GM21619 (cell line): Measurements from ENCODE around the gene RAPGEF4.
"Not testable (repeated sequence)": the region's sequence is repeated elsewhere in the genome, so short reads cannot be mapped to it uniquely, and the experiment has no call there.

Source experiments
- ATAC-seq: cut with Tn5 transposase; IDR thresholded peaks from one replicate; pipeline ENCODE4 v1.9.1; 2021; ENCODE audit not compliant: unreplicated experiment

Gene RAPGEF4

GRCh38 chr2:172725746-172726145 lies 9.9 kb upstream of the RAPGEF4 start:
- no peak for ATAC-seq

DNA sequence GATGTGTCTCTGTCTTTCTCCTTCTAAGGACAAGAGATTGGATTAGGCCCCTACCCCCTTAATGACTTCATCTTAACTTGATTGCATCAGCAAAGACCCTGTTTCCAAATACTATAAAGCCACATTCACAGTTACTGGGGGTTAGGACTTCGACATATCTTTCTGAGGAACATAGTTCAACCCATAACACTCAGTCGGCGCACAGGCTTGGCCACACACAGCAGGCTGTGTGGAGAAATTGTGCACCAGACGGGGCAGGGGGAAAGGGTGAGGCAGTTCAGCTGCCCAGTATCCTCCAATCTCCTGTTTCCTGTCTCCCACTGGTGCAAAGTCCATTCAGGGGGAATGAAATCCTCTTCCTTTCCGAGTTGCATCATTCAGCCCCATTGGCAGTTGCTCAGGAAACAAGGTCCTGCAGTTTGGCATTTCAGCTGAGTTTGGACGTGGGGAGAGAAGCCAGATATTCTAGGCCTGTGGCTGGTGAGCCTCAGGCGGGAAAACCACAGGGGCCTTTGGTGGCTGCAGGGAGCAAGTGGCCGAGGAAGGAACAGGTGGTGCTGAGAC lies 9.4 kb upstream of the RAPGEF4 start:
- no peak for ATAC-seq

DNA sequence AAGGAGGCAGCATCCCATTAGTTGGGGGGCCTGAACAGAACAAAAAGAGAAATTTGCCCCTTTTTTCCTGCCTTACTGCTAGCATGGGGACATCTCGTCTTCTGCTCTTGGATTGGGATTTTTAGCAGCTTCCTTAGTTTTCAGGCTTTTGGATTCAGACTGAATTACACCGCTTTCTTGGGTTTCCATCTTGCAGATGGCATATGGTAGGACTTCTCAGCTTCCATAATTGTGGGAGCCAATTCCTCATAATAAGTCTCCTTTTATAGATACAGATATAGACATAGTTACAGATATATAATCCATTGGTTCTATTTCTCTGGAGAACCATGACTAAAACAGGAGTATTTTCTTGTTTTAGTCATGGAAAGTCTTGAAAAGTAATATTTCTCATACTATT lies 5.2 kb upstream of the RAPGEF4 start:
- no peak for ATAC-seq

DNA sequence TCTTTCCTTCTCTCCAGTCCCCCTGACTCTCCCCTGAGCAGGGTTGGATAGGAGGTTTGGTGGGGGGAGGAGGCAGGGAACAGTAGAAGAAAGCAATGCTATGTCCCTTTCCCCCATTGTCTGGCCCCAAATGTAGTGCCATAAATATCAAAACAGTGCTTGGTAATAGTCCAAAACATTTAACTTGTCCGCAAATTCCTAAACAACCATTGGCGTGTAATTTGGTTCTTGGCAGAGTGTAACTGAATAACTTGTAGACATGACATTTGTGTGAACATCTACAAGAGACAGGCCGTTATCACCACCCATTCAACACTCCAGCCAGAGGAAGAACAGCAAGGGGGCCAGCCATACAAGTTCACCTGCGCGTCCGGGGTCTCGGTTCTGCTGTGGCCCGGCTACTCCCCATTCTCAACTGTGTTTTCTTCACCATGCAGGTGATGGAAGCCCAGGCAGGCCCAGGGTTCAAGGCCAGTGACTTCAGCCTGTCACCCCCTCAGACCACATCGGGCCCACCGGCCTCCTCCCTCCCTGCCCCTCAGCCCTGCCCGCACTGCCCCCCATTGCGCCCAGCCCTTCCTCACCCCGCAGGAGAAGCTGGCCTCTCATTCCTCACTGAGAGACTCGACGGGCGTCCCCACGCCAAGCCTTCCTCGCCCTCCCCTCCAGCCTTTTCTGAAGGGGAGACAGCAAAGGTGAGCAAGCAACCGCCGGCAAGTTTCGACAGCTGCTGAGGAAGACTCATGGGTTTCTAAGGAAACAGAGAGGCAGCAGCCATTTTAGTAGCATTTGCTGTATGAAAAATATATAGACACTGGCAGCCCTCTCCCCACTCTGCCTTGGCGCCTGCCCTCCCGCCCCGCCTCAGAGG lies 699 bp upstream of the RAPGEF4 start:
- ATAC-seq, result no peak

DNA sequence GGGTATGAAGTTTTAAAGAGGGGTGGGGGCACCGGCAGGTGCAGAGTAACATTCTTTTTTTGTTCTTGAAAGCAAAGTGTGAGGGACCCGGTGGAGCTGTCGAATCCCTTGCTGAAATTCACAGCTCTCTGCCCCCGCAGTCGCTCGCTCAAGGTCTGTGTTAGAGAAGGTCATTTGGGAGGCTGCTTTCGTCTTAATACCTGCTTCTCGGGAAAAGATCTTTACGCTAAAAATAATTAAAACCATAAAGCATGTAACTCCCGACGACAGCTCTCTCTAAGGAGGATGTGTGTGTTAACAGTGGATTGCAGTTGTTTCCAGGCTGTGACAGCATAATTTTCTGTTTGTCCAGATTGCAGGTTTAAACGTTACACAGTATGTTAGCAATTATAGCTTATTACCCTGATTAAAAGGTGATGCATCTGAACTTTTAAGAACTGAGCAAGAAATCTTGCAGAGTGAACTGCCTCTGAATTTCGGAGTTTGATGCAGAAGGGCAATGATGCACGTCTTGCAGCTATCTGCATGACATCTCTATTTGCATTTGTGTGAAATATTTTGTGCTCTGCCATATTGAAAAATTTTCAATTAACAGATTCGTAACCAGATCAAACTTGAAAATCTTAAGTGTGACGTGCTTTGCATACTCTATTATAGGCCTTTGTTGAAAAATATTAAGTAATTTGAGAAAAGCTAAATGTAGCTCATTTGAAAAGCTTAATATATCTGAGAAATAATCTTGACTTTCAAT lies 954 bp downstream of the RAPGEF4 start:
- no peak for ATAC-seq

DNA sequence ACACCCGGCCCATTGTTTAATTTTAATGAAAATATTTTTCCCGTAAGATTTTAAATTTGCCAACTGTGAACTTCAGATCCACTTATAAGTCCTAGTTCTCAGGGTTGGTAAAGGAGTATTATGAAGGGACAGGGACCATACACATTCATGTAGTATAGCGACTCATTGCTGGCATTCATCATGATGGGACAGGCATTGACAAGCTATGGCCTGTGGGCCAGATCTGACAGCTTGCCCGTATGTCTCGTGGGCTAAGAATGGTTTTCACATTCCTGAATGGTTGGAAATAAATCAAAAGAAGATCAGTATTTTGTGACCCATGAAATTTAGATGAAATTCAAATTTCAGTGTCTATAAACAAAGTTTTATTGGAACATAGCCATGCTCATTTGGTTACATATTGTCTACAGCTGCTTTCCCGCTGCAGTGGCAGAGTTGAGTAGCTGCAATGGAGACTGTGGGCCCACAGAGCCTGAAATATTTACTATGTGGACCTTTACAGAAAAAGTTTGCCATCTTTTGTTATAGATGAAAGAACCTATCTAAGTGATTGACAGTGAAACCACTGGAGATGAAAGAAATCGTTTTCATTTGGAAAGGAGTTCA lies 4.1 kb downstream of the RAPGEF4 start:
- ATAC-seq, result no peak

GRCh38 chr2:172740856-172741255 lies 5.2 kb downstream of the RAPGEF4 start:
- ATAC-seq, result no peak

- no peak for ATAC-seq
Measured at GRCh38 chr2:172742931-172743540, 7.4 kb downstream of the RAPGEF4 start.

- ATAC-seq, result no peak
Measured at GRCh38 chr2:172743898-172744297, 8.3 kb downstream of the RAPGEF4 start.

- ATAC-seq, result no peak
Measured at GRCh38 chr2:172745636-172746035, 10.0 kb downstream of the RAPGEF4 start.

DNA sequence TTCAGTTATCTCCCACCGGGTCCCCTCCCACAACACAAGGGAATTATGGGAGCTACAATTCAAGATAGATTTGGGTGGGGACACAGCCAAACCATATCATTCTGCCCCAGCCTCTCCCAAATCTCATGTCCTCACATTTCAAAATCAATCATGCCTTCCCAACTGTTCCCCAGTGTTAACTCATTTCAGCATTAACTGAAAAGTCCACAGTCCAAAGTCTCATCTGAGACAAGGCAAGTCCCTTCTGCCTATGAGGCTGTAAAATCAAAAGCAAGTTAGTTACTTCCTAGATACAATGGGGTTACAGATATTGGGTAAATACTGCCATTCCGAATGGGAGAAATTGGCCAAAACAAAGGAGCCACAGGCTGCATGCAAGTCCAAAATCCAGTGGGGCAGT lies 12.9 kb downstream of the RAPGEF4 start:
- not testable (repeated sequence) for ATAC-seq

- no peak for ATAC-seq
Measured at GRCh38 chr2:172749388-172749787, 13.7 kb downstream of the RAPGEF4 start.

- ATAC-seq, result no peak
Measured at GRCh38 chr2:172751564-172751963, 15.9 kb downstream of the RAPGEF4 start.

DNA sequence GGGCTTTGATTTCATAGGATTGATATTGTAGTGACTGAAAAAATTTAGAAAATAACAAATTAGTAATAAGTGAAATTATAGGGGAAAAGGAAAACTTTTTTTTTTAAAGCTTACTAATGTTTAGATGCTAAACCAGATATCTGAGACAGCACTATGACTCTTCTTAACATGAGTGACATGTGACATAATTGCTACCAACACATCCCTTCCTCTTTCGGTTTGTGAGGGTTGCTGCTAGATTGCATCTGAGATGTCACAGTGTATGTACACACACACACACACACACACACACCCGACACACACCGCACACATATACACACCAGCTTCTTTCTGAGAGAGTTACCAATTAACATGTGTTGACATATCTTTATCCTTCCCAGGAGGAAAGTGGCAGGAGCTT lies 18.0 kb downstream of the RAPGEF4 start:
- no peak for ATAC-seq

DNA sequence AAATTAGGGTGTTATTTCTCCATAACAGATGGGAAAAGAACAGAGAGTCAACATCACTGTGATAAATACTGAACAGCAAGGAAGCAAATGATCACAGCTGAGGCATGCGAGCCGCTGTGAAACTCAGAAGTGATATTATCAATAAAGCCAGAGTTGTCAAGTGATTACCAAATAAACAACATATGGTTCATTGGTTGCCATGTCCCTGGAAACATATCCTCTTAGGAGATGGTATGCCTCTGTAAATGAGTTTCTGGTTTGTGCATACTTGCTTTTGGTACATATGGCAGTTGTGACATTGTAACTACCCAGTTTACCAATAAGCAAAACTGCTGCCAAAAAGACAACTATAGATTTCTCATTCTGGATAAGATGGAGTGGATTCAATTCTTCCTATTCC lies 23.8 kb downstream of the RAPGEF4 start:
- no peak for ATAC-seq

GRCh38 chr2:172761306-172761705 lies 25.7 kb downstream of the RAPGEF4 start:
- no peak for ATAC-seq

GRCh38 chr2:172762574-172762973 lies 26.9 kb downstream of the RAPGEF4 start:
- no peak for ATAC-seq

GRCh38 chr2:172763079-172763478 lies 27.4 kb downstream of the RAPGEF4 start:
- no peak for ATAC-seq

GRCh38 chr2:172765662-172766061 lies 30.0 kb downstream of the RAPGEF4 start:
- no peak for ATAC-seq

DNA sequence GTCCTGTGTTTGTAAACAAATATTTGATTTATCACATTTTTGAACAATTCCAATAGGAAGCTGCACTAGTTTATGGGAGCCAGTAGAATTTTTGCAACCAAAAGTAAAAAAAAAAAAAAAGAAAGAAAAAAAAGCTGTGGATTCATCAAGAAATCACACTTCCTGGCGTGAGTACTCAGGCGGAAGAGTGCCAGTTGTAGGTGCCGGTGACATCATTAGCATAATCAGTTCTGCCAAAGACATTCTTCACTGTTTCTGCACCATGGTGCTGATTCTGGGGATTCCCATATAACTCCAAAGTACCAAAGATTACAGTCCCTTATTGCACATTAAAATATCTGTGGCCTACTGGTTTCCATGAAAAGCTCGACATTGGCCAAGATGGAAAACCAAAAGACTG lies 32.8 kb downstream of the RAPGEF4 start:
- no peak for ATAC-seq

DNA sequence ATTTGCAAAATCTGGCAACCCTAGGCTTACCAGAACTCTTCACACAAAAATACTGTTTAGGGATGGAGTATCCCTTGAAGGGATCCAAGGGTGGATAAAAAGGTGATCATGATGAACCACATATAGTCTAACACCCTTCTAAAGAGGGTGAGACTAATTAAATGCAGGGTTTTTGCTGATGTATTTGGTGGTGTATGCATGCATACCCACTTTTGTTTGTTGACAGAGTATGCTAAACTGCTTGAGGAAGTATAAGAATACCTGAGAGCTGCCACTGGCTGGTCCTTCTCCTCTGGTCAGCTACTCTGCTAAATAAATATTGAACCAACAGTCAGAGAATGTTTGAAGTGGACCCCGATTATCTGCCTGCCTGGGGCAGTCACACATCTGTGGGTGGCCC lies 34.2 kb downstream of the RAPGEF4 start:
- ATAC-seq, result no peak
